GM21529 (cell line): ENCODE results near the gene ETFDH.
"Not testable (repeated sequence)": the region's sequence is repeated elsewhere in the genome, so short reads cannot be mapped to it uniquely, and the experiment has no call there.

Experiments
- ATAC-seq: cut with Tn5 transposase; IDR thresholded peaks from one replicate; pipeline ENCODE4 v1.9.1; 2021; ENCODE audit not compliant: unreplicated experiment

The ETFDH gene

DNA sequence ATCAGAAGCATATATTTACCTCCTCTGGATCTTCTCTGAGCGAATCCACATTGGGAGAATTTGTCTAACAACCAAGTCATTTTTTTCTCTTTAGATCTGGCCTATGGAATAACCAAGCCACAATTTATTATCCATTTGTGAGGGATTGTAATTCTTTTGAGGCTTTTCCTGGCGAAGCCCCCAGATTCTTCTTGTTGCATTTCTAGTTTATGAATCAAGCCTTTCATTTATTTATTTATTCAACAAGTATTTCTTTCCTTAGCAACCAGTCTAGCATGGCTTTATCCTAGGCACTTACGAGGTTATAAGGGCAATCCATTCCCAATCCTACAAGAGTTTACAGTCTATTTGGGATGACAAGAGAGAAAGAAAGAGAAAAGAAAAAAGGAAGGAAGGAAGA lies 78.3 kb downstream of the ETFDH start:
- ATAC-seq = no peak

DNA sequence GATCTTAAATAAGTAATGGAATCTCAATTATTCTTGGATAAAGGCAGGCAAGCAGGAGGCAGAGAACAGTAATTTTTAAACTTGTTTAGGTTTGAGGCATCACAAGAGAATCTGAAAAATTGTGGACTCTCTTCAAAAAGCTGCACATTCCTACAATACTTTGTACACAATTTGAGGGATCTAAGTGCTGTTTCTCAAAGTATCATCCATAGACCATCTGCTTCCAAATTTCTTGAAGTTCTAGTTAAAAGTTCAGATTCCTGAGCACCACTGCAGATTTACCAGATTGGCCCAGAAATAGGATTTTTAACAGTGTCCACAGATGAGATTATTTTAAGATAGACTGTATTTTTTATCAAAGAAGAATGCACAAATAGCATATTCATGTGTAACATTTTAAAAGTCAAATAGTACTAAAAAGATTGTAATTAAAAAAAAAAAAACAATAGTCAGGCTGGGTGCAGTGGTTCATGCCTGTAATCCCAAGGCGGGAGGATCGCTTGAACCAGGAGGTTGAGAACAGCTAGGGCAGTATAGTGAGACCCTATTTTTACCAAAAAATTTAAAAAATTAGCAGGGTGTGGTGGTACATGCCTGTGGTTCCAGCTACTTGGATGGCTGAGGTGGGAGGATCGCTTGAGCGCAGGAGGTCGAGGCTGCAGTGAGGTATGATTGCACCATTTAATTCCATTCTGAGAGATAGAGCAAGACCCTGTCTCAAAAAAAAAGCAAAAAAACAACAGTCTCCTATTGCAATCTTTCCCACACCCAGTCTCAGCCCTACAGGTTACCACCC lies 82.5 kb downstream of the ETFDH start:
- ATAC-seq = no peak

DNA sequence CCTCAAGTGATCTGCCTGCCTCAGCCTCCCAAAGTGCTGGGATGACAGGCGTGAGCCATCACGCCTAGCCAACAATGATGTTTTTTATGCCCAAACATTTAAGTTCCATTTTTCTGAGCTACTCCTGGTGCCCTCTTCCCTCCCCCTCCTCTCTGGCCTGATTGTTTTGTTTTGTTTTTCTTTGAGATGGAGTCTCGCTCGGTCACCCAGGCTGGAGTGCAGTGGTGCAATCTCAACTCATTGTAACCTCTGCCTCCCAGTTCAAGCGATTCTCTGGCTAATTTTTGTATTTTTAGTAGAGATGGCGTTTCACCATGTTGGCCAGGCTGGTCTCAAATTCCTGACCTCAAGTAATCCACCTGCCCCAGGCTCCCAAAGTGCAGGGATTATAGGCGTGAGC lies 83.7 kb downstream of the ETFDH start:
- ATAC-seq = not testable (repeated sequence)

DNA sequence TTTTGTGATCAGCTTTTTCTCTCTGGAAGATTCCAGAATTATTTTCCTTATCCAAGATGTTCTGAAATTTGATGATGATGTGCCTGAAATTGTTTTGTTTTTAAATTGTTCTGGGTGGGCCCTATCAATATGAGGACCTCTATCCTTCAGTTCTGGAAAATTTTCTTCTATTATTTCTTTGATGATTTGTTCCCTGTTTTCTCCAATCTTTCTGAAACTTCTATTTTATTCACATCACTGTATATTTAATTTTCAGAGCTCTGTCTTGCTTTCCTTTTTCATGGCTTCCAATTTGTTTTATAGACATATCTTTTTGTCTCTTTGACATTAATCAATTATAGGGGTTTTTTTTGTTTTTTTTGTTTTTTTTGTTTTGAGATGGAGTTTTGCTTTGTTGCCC lies 84.5 kb downstream of the ETFDH start:
- no peak for ATAC-seq

DNA sequence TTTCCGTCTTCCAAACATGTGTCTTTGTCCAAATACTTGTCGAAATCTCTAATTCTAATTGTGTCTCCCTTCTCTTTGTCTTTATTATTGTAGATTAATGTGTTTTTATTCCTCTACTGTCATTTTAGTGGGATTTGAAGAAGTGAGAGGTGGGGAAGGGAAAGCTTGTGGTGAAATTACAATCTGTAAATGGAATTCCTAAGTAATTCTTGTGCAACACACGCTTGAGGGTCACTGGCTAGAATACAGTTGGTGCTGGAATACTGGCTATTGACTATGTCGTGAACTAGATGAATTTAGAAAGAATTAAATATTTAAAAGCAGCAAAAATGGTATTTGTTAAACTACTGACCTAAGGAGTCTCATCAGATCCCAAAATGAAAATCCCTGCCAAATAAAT lies 86.0 kb downstream of the ETFDH start:
- ATAC-seq = no peak

DNA sequence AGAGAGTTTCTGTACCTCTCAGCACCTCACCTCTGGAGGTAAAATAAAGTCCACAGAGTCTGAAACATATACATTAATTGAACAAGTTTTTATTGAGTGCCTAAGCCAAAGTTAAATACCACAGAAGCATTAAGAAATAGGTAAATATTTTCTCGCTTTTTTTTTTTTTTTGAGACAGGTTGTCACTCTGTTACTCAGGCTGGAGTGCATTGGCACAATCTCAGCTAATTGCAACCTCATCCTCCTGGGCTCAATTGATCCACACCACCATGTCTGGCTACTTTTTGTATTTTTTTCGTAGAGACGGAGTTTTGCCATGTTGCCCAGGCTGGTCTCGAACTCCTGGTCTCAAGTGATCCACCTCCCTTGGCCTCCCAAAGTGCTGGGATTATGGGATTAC lies 86.6 kb downstream of the ETFDH start:
- ATAC-seq = no peak
